ENCODE results near the gene TECPR1.
A peak's percentile ranks its signal among the peaks of the same experiment; 100 is the strongest.

The TECPR1 gene

DNA sequence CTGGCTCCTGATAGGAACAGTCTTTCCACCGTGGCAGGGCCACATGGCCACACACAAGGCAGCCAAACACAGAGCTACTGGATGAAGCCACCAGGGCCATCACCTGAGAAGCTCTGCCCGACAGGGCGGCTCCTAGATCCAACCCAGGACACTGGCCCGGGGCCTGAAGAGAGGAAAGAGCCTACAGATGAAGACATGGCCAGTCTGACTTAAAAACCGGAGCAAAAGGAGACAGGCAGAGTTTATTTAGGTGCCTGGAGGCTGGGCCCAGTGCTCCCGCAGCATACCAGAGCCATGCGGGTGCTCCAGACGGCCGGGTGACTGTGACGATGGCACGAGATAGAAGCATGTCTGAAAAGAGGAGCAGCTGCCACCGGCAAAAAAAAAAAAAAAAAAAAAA is 3.9 kb downstream of the TECPR1 start:
- Mint-ChIP-seq H3K27me3 (ENCODE audit: low read depth) (no peaks in the 10 kb centered on the region), H3K4me1 (ENCODE audit: low read depth) (peaks cover 26% of the 10 kb centered on the region), H3K36me3 (ENCODE audit: low read depth) (peaks cover 20% of the 10 kb centered on the region), H3K27ac (peak overlapping the region; percentile 80), H3K9me3 (no peaks in the 10 kb centered on the region), H3K4me3 (peak overlapping the region; percentile 37)

DNA sequence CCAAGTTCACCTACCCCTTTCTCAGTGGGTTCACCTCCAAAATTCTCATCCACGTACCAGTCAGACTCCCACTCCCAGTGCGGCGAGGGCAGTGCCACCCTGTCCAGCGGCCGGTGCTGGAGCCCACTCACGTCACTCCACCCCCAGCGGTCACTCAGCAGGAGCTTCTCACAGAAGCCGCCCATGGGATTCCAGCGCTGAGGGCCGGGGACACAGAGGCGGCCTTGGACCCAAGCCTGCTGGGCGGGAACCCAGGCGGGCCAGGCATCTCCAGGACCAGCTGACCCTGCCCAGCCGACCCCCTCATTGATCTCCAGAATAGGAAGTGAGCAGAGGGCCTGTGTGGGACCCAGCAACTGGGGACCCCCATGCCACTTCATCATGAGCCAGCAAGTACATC is 7.2 kb downstream of the TECPR1 start:
- H3K27me3 Mint-ChIP-seq (ENCODE audit: low read depth) = no peaks in the 10 kb centered on the region
- H3K27ac Mint-ChIP-seq = no peak overlapping the region
- H3K4me3 Mint-ChIP-seq = no peak overlapping the region
- peaks cover 12% of the 10 kb centered on the region for H3K4me1 Mint-ChIP-seq (ENCODE audit: low read depth)
- peaks cover 21% of the 10 kb centered on the region for H3K36me3 Mint-ChIP-seq (ENCODE audit: low read depth)
- H3K9me3 Mint-ChIP-seq = no peaks in the 10 kb centered on the region

DNA sequence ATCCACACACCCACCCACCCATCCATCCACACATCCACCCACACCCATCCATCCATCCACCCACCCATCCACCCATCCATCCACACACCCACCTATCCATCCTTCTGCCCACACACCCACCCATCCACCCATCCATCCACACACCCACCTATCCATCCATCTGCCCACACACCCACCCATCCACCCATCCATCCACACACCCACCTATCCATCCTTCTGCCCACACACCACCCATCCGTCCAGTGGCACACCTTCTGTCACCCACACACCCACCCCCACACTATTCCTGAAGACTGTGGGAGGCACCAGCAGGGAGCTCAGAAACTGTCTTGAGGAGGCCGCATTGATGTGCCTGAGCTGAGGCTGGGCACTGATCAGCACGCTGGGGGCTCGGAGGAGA is 9.1 kb downstream of the TECPR1 start:
- Mint-ChIP-seq H3K9me3 (no peaks in the 10 kb centered on the region), H3K27ac (no peak overlapping the region), H3K4me1 (ENCODE audit: low read depth) (peaks cover under 1% of the 10 kb centered on the region), H3K4me3 (no peak overlapping the region), H3K27me3 (ENCODE audit: low read depth) (no peaks in the 10 kb centered on the region), H3K36me3 (ENCODE audit: low read depth) (peaks cover 16% of the 10 kb centered on the region)

DNA sequence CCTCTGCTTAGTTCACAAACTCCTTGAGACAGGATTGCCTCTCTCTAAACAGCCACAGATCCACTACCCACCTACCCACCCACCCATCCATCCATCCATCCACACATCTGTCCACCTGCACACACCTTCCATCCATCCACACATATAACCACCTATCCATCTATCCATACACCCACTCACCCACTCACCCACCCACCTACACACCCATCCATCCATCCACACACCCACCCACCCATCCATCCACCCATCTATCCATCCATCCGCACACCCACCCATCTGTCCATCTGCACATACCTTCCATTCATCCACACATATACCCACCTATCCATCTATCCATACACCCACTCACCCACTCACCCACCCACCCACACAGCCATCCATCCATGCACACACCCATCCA is 9.7 kb downstream of the TECPR1 start:
- Mint-ChIP-seq H3K27ac (no peak overlapping the region), H3K9me3 (no peaks in the 10 kb centered on the region), H3K4me3 (no peak overlapping the region), H3K36me3 (ENCODE audit: low read depth) (peaks cover 15% of the 10 kb centered on the region), H3K27me3 (ENCODE audit: low read depth) (no peaks in the 10 kb centered on the region), H3K4me1 (ENCODE audit: low read depth) (no peaks in the 10 kb centered on the region)

DNA sequence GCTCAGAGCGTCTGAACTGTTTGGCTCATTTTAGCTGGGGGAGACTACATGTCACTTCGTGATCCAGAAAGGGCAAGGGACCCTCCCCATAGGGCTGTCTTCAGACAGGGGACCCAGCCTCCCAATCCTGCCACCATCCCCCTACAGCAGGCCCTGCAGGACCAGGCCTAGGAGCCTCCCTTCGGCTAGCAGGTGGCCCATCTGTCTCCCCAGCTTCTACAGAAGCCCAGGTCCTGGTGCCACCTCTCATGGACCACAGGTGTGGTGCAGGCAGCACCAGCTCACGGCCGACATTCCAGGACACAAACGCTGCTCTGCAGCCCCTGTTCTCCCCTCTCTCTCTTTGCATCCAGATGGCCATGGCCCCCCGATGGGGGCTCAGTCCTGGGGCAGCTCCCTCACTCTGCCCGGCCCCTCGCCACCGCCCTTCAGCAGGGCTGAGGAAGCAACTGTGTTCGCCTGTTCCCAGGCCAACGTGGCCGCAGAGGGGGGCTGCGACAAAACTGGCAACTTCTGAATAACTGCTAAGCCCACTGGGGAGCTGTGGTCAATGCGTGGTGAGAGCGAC is 10.3 kb downstream of the TECPR1 start:
- H3K27me3 Mint-ChIP-seq (ENCODE audit: low read depth) = no peaks in the 10 kb centered on the region
- no peak overlapping the region for H3K27ac Mint-ChIP-seq
- H3K9me3 Mint-ChIP-seq = no peaks in the 10 kb centered on the region
- H3K36me3 Mint-ChIP-seq (ENCODE audit: low read depth) = peaks cover 17% of the 10 kb centered on the region
- no peak overlapping the region for H3K4me3 Mint-ChIP-seq
- H3K4me1 Mint-ChIP-seq (ENCODE audit: low read depth) = no peaks in the 10 kb centered on the region

DNA sequence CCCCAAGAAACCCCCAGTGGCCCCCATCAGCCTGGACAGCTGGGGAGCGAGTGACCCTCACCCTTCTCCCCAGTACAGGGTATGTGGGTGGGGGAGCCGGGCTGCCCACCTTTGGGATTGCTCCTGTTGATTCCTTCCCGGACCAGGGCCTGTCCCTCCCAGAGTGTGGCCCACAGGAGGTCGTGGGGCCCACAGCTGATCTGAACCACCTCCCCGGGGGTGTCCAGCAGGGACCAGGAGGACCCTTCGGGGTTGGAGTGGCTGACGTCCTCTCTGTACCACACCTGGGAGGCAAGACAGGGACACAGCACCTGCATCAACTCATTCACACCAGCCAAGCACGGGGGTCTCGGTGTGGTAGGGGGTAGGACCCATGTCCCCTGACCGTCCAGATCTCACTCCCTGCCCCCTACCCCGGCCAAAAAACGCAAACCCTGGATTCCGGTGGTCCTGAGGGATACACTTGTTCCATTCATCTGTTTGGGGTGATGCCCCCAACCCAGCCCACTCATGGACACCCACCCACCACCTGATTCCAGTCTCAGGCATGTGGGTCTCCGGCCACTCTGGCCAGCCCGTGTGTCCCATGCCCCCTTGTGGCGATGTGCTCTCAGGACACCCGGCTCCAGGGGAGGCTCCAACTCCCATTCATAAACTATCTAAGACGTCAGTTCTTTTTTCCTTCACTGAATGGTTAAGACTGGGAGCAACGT is 10.9 kb downstream of the TECPR1 start:
- peaks cover 19% of the 10 kb centered on the region for H3K36me3 Mint-ChIP-seq (ENCODE audit: low read depth)
- no peaks in the 10 kb centered on the region for H3K4me1 Mint-ChIP-seq (ENCODE audit: low read depth)
- H3K27me3 Mint-ChIP-seq (ENCODE audit: low read depth) = no peaks in the 10 kb centered on the region
- no peaks in the 10 kb centered on the region for H3K9me3 Mint-ChIP-seq
- no peak overlapping the region for H3K27ac Mint-ChIP-seq
- no peak overlapping the region for H3K4me3 Mint-ChIP-seq

DNA sequence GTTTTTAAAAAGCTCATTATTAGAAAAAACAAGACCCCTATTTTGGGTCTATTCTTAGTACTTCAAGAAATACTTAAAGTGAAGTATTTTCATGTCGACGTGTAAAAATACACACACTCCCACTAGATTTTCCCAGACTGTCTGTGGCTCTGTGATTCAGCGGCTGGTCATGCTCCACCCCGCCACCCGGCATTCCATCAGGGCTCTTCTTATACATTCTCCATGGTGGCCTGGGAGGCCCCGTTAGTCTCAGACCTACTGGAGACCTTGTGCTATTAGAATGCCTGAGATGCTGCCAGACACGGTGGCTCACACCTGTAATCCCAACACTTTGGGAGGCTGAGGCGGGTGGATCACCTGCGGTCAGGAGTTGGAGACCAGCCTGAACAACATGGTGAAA is 13.1 kb downstream of the TECPR1 start:
- no peak overlapping the region for H3K4me3 Mint-ChIP-seq
- H3K36me3 Mint-ChIP-seq (ENCODE audit: low read depth) = peaks cover 18% of the 10 kb centered on the region
- H3K27ac Mint-ChIP-seq = no peak overlapping the region
- H3K9me3 Mint-ChIP-seq = no peaks in the 10 kb centered on the region
- no peaks in the 10 kb centered on the region for H3K4me1 Mint-ChIP-seq (ENCODE audit: low read depth)
- no peaks in the 10 kb centered on the region for H3K27me3 Mint-ChIP-seq (ENCODE audit: low read depth)

DNA sequence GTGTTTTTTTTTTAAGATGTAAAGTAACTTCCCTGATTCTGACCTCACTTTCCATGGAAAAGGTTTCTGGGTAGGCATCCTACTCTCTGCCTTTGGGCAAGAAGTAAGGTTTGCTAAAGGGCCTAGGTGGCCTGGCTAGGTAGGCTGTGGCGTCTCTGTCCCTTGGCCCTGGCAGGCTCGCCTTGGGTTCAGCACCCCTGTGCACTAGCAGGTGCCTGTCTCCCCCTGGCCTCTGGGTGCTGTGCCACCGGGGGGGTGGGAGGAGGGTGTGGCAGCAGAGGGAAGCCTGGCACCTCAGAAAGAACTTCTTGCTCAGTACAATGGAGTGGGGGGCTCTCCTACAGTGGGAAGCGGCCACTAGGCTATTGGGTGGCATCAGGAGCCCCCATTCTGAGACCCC is 14.0 kb downstream of the TECPR1 start:
- Mint-ChIP-seq H3K36me3 (ENCODE audit: low read depth) (peaks cover 18% of the 10 kb centered on the region), H3K9me3 (no peaks in the 10 kb centered on the region), H3K4me1 (ENCODE audit: low read depth) (no peaks in the 10 kb centered on the region), H3K27ac (no peak overlapping the region), H3K27me3 (ENCODE audit: low read depth) (no peaks in the 10 kb centered on the region), H3K4me3 (no peak overlapping the region)

DNA sequence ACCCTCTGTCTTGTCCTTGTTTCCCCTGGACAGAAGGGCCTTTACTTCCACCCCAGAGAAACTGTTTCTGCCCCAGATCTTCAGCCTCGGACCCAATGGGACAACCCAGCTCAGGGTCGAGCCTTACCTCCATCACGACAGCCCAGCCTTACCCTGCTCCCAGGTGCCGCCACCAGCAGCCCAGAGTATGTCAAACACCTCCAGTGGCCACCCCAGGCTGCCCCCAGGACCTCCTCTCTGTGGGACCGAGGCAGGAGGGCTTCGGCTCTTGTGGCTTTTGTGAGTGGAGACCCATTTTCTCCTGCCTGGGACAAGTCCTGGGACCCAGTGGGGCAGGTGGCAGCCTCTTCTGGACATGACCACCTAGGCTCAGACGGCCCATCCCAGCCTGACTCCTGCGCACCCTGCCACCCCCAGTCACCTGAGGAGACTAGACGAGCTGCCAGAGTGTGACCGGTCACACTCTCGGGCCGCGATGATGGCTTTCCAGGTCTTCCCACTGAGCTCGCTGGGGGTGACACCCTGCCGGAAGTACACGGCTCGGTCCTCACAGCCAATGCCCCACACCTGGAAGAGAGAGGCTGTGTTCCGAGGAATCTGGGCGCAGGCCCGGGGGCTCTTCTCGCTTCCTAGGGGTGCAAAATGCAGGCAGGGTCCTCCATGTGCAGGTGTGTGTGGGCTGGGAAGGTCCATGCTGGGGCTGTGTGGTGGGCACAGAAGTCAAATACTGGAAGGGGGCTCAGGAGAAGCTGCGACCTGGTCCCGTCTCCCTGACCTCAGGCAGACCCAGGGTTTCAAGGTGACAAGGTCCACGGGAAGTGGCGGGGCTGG is 15.5 kb downstream of the TECPR1 start:
- H3K27ac Mint-ChIP-seq = no peak overlapping the region
- no peaks in the 10 kb centered on the region for H3K4me1 Mint-ChIP-seq (ENCODE audit: low read depth)
- no peaks in the 10 kb centered on the region for H3K9me3 Mint-ChIP-seq
- peaks cover 18% of the 10 kb centered on the region for H3K36me3 Mint-ChIP-seq (ENCODE audit: low read depth)
- H3K27me3 Mint-ChIP-seq (ENCODE audit: low read depth) = no peaks in the 10 kb centered on the region
- no peak overlapping the region for H3K4me3 Mint-ChIP-seq

DNA sequence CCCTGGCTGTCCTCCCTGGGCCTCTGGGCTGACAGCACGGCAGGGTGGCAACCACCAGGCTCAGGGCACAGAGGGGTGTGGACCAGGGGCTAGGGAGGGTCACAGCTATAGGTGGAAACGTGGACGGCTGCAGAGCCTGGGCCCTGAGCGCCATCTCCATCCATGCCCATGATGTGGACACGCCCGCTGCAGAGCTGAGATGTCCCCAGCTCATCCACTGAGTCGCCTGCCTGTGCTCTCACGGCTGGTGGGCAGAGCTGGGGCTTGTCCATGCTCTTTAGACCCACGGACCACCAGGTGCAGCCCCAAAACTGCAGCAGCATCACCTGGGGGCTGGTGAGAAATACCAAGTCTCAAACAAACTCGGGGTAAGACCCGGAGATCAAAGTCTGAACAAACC is 16.1 kb downstream of the TECPR1 start:
- H3K9me3 Mint-ChIP-seq = no peaks in the 10 kb centered on the region
- no peak overlapping the region for H3K27ac Mint-ChIP-seq
- no peak overlapping the region for H3K4me3 Mint-ChIP-seq
- H3K27me3 Mint-ChIP-seq (ENCODE audit: low read depth) = no peaks in the 10 kb centered on the region
- H3K4me1 Mint-ChIP-seq (ENCODE audit: low read depth) = no peaks in the 10 kb centered on the region
- peaks cover 13% of the 10 kb centered on the region for H3K36me3 Mint-ChIP-seq (ENCODE audit: low read depth)

DNA sequence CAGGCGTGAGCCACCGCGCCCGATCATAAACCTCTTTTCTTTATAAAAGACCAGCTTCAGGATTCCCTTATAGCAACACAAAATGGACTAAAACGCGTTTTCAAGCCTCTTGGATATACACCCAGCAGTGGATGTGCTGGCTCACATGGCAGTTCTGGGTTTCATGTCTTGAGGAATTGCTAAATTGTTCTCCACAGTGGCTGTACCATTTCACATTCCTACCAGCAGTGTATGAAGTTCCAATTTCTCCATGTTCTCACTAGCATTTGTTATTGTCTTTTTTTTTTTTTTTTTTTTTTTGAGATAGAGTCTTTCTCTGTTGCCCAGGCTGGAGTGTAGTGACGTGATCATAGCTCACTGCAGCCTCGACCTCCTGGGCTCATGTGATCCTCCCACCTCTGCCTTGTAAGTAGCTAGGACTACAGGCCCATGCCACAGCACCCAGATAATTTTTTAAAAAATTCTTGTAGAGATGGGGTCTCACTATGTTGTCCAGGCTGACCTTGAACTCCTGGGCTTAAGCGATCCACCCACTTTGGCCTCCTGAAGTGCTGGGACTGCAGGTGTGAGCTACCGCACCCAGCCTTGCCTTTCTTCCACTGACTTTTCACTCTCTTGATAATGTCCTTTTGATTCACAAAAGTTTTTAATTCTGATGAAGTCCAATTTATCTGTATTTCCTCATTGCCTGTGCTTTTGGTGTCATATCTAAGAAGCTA is 17.4 kb downstream of the TECPR1 start:
- Mint-ChIP-seq H3K36me3 (ENCODE audit: low read depth) (peaks cover 9% of the 10 kb centered on the region), H3K4me3 (no peak overlapping the region), H3K27me3 (ENCODE audit: low read depth) (no peaks in the 10 kb centered on the region), H3K27ac (no peak overlapping the region), H3K4me1 (ENCODE audit: low read depth) (no peaks in the 10 kb centered on the region), H3K9me3 (no peaks in the 10 kb centered on the region)

DNA sequence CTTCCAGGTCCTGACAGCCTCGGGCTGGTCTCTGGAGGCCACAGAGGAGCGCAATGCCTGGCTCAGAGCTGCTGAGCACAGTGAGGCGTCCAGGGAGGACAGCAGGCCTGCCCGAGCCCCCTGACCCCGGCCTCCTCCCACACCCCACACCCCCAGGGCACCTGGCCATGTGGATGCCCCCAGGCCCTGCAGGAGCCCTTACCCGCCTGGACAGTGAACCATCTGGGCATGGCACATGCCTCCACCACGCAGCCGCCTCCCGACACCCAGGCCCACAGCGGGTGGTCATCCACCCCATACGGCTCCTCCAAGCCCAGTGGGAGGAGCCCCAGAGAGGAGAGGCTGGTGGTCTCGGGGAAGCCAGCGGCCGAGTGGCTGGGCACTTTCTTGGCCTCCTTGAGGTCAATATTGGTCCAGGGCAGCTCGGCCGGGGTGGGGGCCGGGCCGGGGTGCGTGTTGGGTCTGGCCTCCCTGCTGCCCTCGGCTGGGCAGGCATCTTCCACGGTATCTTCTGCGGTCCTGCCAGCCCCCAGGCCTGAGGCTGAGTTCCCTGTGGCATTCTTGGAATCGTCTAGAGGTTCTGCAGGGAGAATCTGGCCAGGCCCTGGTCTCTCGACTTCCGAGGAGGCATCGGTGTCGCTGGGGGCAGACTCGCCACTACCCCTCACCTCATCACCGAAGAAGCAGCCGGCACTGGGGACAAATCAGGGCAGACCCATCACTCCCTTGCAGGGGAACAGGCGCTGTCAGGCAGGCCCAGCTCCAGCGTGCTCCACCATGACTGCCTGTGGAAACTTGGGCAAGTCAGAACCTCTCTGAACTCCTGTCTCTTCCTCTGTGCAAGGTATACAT is 18.6 kb downstream of the TECPR1 start:
- Mint-ChIP-seq H3K27ac (no peak overlapping the region), H3K4me3 (no peak overlapping the region), H3K27me3 (ENCODE audit: low read depth) (no peaks in the 10 kb centered on the region), H3K36me3 (ENCODE audit: low read depth) (peaks cover 5% of the 10 kb centered on the region), H3K4me1 (ENCODE audit: low read depth) (no peaks in the 10 kb centered on the region), H3K9me3 (no peaks in the 10 kb centered on the region)

DNA sequence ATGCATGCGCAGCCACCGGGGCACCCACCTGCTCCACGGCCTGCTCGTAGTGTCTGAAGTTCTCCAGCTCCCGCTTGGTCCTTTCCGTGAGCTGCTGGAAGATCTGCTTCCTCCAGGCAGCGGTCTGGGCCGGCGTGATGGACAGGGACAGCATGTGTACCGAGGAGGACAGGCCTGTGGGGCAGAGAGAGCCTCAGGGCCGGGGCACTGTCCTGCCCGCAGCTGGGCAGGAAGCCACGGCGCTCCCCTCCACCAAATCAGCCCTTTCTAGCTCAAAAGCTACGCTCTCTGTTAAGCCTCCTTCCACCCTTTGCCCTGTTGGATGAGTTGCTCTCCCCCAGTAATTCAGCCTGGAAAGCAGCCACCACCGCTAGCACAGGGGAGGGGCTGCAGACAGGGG is 19.2 kb downstream of the TECPR1 start:
- H3K27ac Mint-ChIP-seq = no peak overlapping the region
- no peaks in the 10 kb centered on the region for H3K4me1 Mint-ChIP-seq (ENCODE audit: low read depth)
- no peak overlapping the region for H3K4me3 Mint-ChIP-seq
- H3K9me3 Mint-ChIP-seq = no peaks in the 10 kb centered on the region
- H3K36me3 Mint-ChIP-seq (ENCODE audit: low read depth) = peaks cover 8% of the 10 kb centered on the region
- no peaks in the 10 kb centered on the region for H3K27me3 Mint-ChIP-seq (ENCODE audit: low read depth)

DNA sequence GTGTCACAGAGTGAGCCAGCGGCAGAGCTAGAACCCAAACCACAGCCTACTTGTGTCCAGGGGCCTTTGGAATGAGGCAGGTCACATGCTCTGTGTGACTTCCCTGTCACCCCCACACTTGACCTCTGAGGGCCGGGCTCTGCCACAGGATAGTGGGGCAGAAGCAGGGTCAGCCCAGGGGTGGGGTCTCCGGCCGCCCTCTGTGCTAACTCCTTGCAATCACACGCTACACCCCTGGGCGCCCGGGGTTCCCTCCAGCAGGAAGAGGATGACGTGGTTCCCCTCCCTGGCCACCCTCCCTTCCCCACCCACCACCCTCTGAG is 19.8 kb downstream of the TECPR1 start:
- Mint-ChIP-seq H3K36me3 (ENCODE audit: low read depth) (peaks cover 10% of the 10 kb centered on the region), H3K4me3 (no peak overlapping the region), H3K27me3 (ENCODE audit: low read depth) (no peaks in the 10 kb centered on the region), H3K27ac (no peak overlapping the region), H3K4me1 (ENCODE audit: low read depth) (no peaks in the 10 kb centered on the region), H3K9me3 (no peaks in the 10 kb centered on the region)

All from T-helper 1 cell treated with Interleukin-12 subunit alpha and Interleukin-12 subunit beta and Interleukin-4 antibody, amounts not matched to agents 30 μg/mL and 1 μg/mL, for 36 hours (primary cell).